Neural progenitor cell (in vitro differentiated cells): ENCODE results near the gene CTAG2. TPM values are rescaled to one million over a fixed set of nuclear protein-coding genes. Genes with fewer than 3 reads are reported as not detected.

Experiments
- DNase-seq: peaks from one replicate; pipeline ENCODE4 v3.0.0-alpha.2; 2016; ENCODE audit warnings: low spot score
- H2AFZ ChIP-seq: fragments of 200-600 bp; sonication (generic); replicated peaks from 2 replicates; pipeline ENCODE4 v1.6.1; 2016; ENCODE audit warnings: antibody characterized with exemption
- H3F3A ChIP-seq: fragments of 200-600 bp; sonication (generic); 2 replicates; pipeline ENCODE4 v1.6.1; 2016; ENCODE audit warnings: antibody characterized with exemption, low read depth
- H3K27ac ChIP-seq: fragments of 200-600 bp; sonication (generic); 2 replicates; pipeline ENCODE4 v1.5.1; 2016; ENCODE audit warnings: mild to moderate bottlenecking
- H3K27me3 ChIP-seq: fragments of 200-600 bp; sonication (generic); 2 replicates; pipeline ENCODE4 v1.6.1; 2016; ENCODE audit warnings: mild to moderate bottlenecking, moderate library complexity
- H3K36me3 ChIP-seq: fragments of 200-600 bp; sonication (generic); 2 replicates; pipeline ENCODE4 v1.5.1; 2016
- H3K4me1 ChIP-seq: fragments of 200-600 bp; sonication (generic); 2 replicates; pipeline ENCODE4 v1.6.1; 2016; ENCODE audit warnings: mixed run types
- H3K4me2 ChIP-seq: fragments of 200-600 bp; sonication (generic); 2 replicates; pipeline ENCODE4 v1.6.1; 2016
- H3K4me3 ChIP-seq: fragments of 200-600 bp; sonication (generic); 2 replicates; pipeline ENCODE4 v1.5.1; 2016
- H3K79me2 ChIP-seq: fragments of 200-600 bp; sonication (generic); 2 replicates; pipeline ENCODE4 v1.6.1; 2016; ENCODE audit warnings: low read depth
- H3K9ac ChIP-seq: fragments of 200-600 bp; sonication (generic); 2 replicates; pipeline ENCODE4 v1.6.1; 2016
- H3K9me3 ChIP-seq: fragments of 200-600 bp; sonication (generic); 2 replicates; pipeline ENCODE4 v1.5.1; 2016; ENCODE audit warnings: low read depth
- H4K20me1 ChIP-seq: fragments of 200-600 bp; sonication (generic); 2 replicates; pipeline ENCODE4 v1.6.1; 2016; ENCODE audit warnings: low read depth
- H3K27ac Mint-ChIP-seq: 3 replicates; pipeline ENCODE4 v1.8.0; 2021; ENCODE audit warnings: mixed read lengths
- H3K27me3 Mint-ChIP-seq: 2 replicates; pipeline ENCODE4 v1.8.0; 2022; ENCODE audit warnings: low read depth, mild to moderate bottlenecking, inconsistent platforms, moderate library complexity, mixed read lengths; ENCODE audit not compliant: insufficient read depth
- H3K36me3 Mint-ChIP-seq: 3 replicates; pipeline ENCODE4 v1.8.0; 2021; ENCODE audit warnings: mixed read lengths
- H3K4me1 Mint-ChIP-seq: 3 replicates; pipeline ENCODE4 v1.8.0; 2021; ENCODE audit warnings: mixed read lengths
- H3K4me3 Mint-ChIP-seq: 3 replicates; pipeline ENCODE4 v1.8.0; 2021; ENCODE audit warnings: mild to moderate bottlenecking, moderate library complexity, mixed read lengths
- H3K9me3 Mint-ChIP-seq: 3 replicates; pipeline ENCODE4 v1.8.0; 2020; ENCODE audit warnings: mixed read lengths
- EZH2 ChIP-seq: fragments of 200-600 bp; sonication (generic); IDR thresholded peaks from 2 replicates; pipeline ENCODE4 v1.6.1; 2017; ENCODE audit warnings: antibody characterized with exemption, mild to moderate bottlenecking, moderate library complexity
- EZH2phosphoT487 ChIP-seq: fragments of 200-600 bp; sonication (generic); IDR thresholded peaks from 2 replicates; pipeline ENCODE4 v1.6.1; 2017; ENCODE audit warnings: antibody characterized with exemption
- total RNA-seq: library from RNA; depleted of rRNA; stranded (reverse); fragments of >200 nt; gene quantifications from 2 replicates; pipeline ENCODE4 v1.2.3, GENCODE V29; 2015; ENCODE audit warnings: low replicate concordance
- TF ChIP-seq, protein P1 (sequence below): fragments of 200-600 bp; sonication (generic); IDR thresholded peaks from 2 replicates; pipeline ENCODE4 v1.5.1; 2017; ENCODE audit warnings: antibody characterized with exemption, mild to moderate bottlenecking

The CTAG2 gene
- total RNA-seq, 1 donor from 2014 or later = not detected

DNA sequence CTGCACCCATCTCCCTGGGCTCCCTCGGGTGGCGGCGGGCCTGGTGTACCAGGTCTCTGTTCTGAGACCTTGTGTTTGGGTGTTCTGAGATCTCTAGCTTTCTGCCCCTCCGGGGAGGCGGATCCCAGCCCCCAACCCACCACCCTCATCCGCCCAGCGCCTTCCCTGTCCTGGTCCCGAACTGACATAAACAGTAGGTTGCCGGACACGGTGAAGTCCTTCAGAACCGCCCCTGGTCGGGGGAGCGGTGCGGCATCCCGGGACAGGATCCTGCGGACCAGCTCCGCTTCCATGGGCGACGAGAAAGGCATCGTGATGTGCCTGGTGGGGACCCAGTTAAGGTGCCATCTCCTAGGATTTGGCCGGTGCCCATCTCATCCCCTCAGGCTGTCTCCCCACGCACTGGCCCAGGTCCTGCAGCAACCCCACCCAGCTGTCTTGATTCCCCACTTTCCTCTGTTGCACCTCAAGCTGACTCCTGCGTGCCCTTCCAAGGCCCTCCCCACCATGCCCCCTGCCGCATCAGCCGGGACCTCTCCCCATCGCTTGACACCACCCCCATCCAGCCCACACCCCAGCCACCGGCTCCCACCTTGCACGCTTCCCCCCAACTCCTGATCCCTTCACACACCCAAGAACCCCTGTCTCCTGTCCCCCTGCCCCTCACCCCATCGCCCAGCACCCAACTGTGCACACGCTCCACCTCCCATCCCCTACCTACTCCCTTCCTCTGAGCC lies 900 bp downstream of the CTAG2 start:
- no peak overlapping the region for H3K27ac ChIP-seq
- H3K4me1 ChIP-seq = no peaks in the 10 kb centered on the region
- no peaks in the 10 kb centered on the region for H3K79me2 ChIP-seq
- H3F3A ChIP-seq = no peaks in the 10 kb centered on the region
- no peaks in the 10 kb centered on the region for H4K20me1 ChIP-seq
- no peak overlapping the region for H2AFZ ChIP-seq
- H3K36me3 ChIP-seq = no peaks in the 10 kb centered on the region
- H3K4me1 Mint-ChIP-seq = peaks cover 3% of the 10 kb centered on the region
- H3K4me3 Mint-ChIP-seq = no peak overlapping the region
- TF ChIP-seq EZH2phosphoT487 (no peak), EZH2 (no peak)
- TF ChIP-seq, protein P1, sequence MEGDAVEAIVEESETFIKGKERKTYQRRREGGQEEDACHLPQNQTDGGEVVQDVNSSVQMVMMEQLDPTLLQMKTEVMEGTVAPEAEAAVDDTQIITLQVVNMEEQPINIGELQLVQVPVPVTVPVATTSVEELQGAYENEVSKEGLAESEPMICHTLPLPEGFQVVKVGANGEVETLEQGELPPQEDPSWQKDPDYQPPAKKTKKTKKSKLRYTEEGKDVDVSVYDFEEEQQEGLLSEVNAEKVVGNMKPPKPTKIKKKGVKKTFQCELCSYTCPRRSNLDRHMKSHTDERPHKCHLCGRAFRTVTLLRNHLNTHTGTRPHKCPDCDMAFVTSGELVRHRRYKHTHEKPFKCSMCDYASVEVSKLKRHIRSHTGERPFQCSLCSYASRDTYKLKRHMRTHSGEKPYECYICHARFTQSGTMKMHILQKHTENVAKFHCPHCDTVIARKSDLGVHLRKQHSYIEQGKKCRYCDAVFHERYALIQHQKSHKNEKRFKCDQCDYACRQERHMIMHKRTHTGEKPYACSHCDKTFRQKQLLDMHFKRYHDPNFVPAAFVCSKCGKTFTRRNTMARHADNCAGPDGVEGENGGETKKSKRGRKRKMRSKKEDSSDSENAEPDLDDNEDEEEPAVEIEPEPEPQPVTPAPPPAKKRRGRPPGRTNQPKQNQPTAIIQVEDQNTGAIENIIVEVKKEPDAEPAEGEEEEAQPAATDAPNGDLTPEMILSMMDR = no peak
- H3K27me3 ChIP-seq = no peaks in the 10 kb centered on the region
- H3K27me3 Mint-ChIP-seq = peaks cover 2% of the 10 kb centered on the region
- no peak overlapping the region for H3K4me3 ChIP-seq
- no peaks in the 10 kb centered on the region for H3K9me3 ChIP-seq
- H3K9me3 Mint-ChIP-seq = peaks cover 17% of the 10 kb centered on the region
- H3K4me2 ChIP-seq = no peak overlapping the region
- H3K36me3 Mint-ChIP-seq = no peaks in the 10 kb centered on the region
- H3K9ac ChIP-seq = no peak overlapping the region
- H3K27ac Mint-ChIP-seq = no peak overlapping the region
- DNase-seq = no peak

DNA sequence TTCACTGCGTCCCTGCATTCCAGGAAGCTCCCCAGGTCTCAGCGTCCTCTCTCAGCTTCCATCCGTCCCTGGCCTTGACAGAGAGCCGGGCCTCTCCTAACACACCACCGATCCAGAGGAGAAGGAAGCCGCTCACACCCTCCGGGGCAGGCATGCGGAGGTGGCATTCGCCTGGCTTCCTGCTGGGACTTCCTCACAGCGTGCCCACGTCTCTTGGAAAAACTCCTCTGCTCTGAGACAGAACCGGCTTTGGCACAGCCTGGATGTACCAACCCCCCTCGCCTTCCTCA lies 3.2 kb downstream of the CTAG2 start:
- Mint-ChIP-seq H3K4me1 (peaks cover 3% of the 10 kb centered on the region), H3K27me3 (peaks cover 2% of the 10 kb centered on the region), H3K4me3 (no peak overlapping the region)

DNA sequence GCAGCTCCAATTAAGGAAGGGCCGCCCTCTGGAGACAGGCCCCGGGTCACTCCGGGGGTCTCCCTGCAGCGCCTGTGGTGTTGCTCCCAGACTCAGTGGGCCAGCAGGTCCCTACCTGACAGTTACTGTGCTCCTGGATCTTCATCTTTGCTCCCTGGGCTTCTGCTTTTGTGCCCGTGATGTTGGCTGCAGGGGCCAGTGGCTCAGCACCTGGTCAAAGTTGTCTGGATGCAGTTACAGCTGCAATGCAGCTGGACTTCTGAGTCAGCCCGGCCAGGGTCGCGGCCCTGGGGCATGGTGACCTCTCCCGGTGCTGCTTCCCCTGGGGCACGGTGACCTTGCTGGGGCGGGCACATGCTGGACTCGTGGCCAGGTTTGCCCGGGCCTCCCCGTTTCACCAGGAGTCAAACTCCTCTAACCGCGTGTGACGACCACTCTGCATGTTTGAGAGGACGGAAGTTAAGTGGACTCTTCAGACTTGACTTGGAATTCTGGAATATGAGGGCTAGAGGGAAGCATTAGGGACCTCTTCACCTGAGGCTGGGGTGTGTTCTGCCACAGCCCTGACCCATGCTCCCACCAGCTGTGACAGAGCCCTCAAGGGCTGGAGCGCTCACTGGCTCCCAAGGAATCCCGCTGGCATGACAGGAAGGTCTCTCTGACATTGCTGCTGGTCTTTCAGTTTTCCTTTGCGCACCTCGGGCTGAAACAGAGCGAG lies 3.7 kb downstream of the CTAG2 start:
- no peak for DNase-seq
- H3K27me3 Mint-ChIP-seq = peaks cover 2% of the 10 kb centered on the region
- Histone ChIP-seq H3K4me3 (no peak overlapping the region), H4K20me1 (no peaks in the 10 kb centered on the region), H3K27ac (no peak overlapping the region), H3K9me3 (no peaks in the 10 kb centered on the region), H3K36me3 (no peaks in the 10 kb centered on the region), H2AFZ (no peak overlapping the region), H3K4me2 (no peak overlapping the region), H3K9ac (no peak overlapping the region), H3K79me2 (no peaks in the 10 kb centered on the region), H3F3A (no peaks in the 10 kb centered on the region), H3K4me1 (no peaks in the 10 kb centered on the region), H3K27me3 (no peaks in the 10 kb centered on the region)
- H3K36me3 Mint-ChIP-seq = no peaks in the 10 kb centered on the region
- no peak overlapping the region for H3K4me3 Mint-ChIP-seq
- H3K9me3 Mint-ChIP-seq = peaks cover 6% of the 10 kb centered on the region
- peaks cover 3% of the 10 kb centered on the region for H3K4me1 Mint-ChIP-seq
- no peak overlapping the region for H3K27ac Mint-ChIP-seq
- TF ChIP-seq, protein P1 = no peak
- TF ChIP-seq EZH2 (no peak), EZH2phosphoT487 (no peak)

More for the DNA sequence above, 3.2 kb downstream of the CTAG2 start:
- no peaks in the 10 kb centered on the region for H3F3A ChIP-seq
- no peak overlapping the region for H3K9ac ChIP-seq
- H3K27ac ChIP-seq = no peak overlapping the region
- TF ChIP-seq EZH2phosphoT487 (no peak), EZH2 (no peak)
- TF ChIP-seq, protein P1 = no peak
- no peaks in the 10 kb centered on the region for H3K36me3 ChIP-seq
- H3K4me3 ChIP-seq = no peak overlapping the region
- H3K79me2 ChIP-seq = no peaks in the 10 kb centered on the region
- DNase-seq = no peak
- no peaks in the 10 kb centered on the region for H3K36me3 Mint-ChIP-seq
- H3K27ac Mint-ChIP-seq = no peak overlapping the region
- H3K9me3 Mint-ChIP-seq = peaks cover 11% of the 10 kb centered on the region
- no peak overlapping the region for H3K4me2 ChIP-seq
- H3K4me1 ChIP-seq = no peaks in the 10 kb centered on the region
- no peaks in the 10 kb centered on the region for H4K20me1 ChIP-seq
- H3K27me3 ChIP-seq = no peaks in the 10 kb centered on the region
- no peak overlapping the region for H2AFZ ChIP-seq
- H3K9me3 ChIP-seq = no peaks in the 10 kb centered on the region
